Raji (cell line): ENCODE results near the gene NFXL1.

Source experiments
- POLR2A ChIP-seq: IDR thresholded peaks from 2 replicates; pipeline ENCODE4 v1.6.1; 2011; ENCODE audit warnings: low read depth, low read length, control low read depth; ENCODE audit not compliant: insufficient read depth

The NFXL1 gene

DNA sequence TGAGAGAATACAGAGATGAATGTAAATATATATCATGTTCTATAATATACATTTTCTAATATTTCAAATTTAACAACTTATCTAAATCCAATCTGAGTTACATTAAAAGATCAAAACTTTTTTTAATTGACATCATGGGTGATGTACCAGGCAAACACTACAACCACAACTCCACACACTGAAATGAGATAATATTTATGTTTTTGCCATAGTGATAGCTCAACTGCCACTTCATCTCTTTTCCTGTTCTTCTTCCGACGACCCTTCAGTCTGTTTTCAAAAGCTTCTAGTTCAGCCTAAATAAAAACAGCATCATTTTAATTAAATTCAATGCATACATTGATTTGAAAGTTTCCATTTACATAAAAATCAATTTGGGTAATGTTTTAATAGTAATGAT lies 66.3 kb downstream of the NFXL1 start:
- TF ChIP-seq POLR2A, result no peak

DNA sequence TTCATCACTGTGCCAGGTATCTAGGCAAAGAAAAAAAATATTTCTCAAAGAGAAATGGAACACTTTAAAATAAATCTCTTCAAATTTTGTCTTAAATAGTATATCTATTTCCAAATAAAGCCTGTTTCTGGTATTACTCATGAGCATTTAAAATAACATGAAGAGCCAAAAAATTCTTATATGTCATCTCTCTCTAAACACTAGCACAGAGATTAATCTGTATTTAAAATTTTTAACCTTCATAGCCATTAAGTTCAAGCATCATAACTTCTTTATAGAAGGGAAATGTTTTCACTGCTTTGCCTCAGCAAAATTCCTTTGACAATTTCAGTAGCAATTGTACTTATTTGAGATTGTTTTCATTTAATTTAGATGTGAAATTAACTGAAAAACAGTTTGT lies 71.4 kb downstream of the NFXL1 start:
- no peak for TF ChIP-seq POLR2A

DNA sequence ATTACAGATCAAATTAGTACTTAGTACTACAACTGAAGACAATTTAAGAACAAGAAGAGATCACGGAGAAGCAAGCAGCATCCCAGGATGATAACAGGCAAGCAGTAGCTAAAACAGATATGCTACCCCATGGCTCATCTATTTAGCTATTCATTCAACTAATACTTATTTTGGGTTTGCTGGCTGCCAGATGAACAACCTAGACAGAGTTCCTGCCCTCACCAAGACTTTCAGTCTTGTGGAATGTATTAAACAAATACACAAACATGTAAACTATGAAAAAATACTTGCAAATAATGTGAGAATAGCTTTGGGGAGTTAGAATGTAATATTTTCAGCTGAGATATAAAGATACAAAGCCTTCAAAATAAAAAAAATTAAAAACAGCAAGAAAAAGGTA lies 74.1 kb downstream of the NFXL1 start:
- no peak for TF ChIP-seq POLR2A

DNA sequence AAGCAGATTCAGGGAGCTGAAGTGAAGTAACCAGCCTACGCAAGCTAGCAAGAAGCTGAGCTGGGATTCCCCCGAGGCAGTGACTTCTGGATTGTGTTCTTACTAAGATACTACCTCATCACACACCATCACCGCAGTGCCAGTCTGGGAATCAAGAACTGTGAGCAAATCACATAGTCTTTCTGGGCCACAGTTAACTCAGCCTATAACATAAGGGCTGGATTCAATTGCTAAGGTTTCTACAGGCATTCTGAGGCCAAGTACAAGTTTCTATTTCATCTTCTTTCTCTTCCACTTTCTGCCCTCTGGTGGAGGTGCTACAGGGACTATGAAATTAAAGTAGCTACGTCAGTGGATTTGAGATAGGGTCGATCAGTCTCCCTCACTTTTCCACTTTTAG lies 75.1 kb downstream of the NFXL1 start:
- no peak for TF ChIP-seq POLR2A

DNA sequence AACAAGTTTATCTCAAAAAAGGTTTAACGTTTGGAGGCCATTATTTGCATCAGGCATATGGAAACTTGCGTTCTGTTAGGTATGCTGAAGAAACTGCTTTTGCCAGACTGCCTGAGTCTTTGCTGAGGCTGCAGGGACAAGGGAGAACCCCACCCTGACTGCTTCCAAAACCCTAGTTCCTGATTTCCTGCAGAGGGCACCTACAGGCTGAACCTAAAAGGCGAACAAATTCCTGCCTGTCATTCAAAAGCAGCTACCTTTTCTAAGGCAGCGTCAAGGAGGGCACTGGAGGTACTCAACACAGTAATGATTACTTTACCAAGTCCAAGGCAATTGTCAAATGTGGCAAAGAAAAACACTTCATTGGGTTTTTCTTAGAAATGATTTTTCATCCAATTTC lies 75.9 kb downstream of the NFXL1 start:
- TF ChIP-seq POLR2A, result no peak

DNA sequence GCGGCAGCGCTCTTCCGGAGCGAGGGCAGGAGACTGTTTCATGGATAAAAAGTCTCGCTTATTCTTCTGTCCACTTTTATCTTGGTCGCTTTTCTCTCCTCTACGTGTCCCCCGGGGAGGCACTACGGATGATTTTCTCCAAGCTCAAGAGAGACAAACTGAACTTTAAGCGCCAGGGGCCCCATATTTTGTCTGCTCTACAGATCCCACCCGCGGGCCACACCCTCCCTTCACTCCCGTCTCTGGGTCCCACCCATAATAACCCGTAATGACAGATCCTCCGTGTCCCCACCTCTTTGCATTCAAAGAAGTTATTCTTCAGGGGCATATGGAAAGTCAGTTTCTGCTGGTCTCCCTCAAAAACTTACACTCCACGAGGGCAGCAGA lies 76.5 kb downstream of the NFXL1 start, which contains the start of gene CORIN:
Gene CORIN, minus strand, starts transcription at position 160 of the 387 bp plus-strand sequence. Its CDS starts 118 bp downstream, at position 42.
- no peak for TF ChIP-seq POLR2A

DNA sequence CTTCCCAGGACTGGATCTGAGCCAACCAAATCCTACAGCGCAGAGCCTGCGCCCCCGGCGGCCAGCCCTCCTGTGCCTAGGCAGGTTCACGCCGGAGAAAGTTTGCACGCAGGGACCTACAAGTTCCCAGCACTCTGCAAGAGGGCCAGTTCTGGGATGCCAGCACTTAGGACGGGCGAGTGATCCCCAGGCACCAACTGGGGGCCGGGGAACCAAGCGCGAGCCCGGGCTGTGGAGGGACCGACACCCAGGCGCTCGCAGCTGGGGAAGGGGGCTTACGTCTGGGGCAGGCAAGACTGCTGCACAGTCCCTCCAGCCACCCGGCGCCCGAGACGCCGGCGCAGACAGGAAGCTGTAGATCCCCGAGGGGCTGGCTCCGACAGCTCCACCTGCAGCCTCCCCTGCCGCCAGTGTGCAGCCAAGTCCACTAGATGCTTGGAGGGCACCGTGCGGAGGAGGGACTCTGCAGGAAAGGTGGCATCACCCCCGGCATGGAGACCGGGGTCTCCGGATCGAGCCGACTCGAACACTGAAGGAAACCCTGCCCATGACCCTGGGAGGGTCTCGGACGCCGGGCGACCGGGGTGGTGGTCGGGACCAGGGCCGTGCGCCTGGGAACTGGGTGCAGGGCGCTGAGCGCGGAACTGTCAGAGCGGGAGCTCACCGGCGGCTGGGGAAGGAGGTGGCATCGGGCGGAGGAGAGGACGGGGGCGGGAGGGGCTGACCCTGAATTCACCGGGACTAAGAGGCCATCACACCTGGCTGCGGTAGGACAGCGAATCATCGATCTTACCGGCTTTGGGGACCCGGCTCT lies 77.1 kb downstream of the NFXL1 start:
- TF ChIP-seq POLR2A, result no peak

DNA sequence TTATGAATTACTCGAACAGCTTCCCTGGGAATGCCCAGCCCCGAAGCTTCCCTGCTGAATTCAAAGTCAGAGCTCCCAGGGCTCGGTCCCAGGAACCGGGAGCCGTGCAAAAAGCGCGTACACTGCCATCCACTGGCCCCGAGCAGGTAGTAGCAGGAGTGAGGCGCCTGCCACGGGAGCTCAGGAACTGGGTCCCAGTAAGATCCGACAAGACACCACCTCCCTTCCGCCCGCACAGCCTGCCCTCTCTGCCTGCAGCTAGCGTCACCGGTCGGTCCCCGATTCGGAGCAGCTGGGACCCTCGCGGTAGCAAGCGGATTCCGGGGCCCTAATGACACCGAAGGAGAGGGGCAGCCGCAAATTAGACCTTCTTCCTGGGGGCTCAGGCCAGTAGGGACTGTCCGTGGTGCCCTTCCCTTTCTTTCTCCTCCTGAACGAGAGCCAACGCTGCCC lies 77.7 kb downstream of the NFXL1 start:
- TF ChIP-seq POLR2A, result no peak

DNA sequence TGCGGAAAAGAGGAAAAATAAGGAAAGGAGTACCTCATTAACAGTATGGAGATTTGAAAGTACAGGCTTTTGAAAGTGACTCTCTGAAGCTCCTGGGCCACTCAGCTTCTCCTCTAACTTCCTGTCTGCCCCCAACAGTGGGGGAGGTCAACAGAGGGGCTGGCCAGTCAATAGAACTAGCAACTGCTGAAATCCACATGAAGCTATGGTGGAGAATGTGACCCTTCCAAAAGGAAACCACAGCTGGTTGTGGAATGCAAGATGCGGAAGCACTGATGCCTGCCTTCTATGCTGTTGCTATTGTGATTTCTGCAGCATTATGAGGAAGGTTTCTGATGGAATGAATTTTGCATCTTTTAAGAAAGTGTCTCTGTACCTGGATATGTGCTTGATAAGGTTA lies 78.9 kb downstream of the NFXL1 start:
- no peak for TF ChIP-seq POLR2A

DNA sequence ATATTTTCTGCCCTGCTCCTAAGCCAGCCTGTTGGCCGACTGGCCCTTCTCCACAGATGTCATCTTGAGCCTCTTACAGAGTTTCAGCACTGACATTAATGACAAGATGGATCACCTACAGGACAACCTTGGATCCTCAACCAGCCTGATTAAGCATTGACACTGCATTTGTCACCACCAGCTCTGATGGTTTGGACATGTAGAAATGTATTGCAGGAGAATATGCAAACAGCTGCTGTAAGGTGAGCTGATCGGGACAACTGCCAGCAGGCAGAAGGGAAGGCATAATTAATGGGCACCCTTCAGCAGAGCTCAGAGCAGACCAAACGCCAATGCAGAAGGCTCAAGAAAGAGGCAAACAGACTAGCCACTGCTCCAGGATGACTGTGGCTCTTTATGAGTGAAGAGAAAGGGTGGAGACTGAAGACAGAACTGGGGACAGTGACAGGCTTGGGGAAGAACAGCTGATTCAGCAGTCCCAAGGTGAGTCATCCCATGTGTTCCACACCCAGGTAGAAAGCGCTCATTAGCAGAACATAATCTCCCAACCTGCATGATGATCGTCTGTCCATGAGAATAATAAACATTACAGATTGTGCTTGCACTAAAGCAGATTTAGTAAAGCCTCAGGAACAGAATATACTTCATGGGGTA lies 83.2 kb downstream of the NFXL1 start:
- no peak for TF ChIP-seq POLR2A

DNA sequence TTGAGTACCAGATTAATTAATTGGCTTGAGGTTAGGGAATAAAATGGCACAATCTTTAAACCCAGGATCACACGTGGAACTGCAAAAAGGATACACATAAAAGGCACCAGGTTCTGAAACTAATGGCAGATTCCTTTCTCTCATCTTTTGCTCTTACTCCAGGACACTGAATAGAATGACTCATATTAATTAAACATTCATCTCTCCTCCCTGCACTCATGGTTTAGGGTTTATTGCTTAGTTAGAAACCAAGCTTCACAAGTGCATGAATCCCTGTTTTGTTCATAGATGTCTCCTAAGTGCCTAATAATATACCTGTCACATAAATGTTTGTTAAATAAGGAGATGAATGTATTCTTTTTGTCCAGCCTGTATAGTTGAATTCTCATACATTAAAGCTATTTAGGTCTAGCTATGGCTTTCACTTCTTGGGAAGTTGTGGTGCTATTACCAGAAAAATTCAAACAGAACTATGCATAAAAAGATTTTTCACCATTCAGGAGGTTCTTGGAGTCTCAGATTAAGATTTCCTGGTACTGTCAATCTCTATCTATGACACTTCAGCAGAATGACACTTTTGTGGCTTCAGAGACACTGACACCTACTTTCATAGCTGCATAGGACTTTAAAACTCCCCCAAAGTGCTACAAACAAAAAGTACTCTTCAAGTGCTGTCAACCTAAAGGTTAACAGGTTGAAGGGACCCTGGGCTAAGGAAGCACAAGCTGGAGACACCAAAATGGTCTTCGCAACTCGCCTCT lies 83.9 kb downstream of the NFXL1 start:
- TF ChIP-seq POLR2A, result no peak

DNA sequence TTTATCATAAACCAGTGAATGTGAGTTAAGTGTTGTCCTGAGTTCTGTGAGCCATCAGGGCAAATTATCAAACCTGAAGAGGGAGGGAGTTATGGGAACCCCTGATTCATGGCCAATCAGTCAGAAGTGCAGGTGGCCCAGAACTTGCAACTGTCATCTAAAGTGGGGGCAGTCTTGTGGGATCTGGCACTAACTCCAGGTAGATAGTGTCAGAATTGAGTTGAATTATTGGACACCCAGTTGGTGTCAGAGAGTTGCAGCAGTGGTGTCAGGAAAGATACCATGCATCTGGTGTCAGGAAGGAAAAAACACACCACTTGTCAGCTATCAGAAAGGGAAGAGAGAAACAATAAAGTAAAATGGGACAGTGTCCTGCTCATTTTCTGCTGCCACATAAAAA lies 84.9 kb downstream of the NFXL1 start:
- TF ChIP-seq POLR2A, result no peak

DNA sequence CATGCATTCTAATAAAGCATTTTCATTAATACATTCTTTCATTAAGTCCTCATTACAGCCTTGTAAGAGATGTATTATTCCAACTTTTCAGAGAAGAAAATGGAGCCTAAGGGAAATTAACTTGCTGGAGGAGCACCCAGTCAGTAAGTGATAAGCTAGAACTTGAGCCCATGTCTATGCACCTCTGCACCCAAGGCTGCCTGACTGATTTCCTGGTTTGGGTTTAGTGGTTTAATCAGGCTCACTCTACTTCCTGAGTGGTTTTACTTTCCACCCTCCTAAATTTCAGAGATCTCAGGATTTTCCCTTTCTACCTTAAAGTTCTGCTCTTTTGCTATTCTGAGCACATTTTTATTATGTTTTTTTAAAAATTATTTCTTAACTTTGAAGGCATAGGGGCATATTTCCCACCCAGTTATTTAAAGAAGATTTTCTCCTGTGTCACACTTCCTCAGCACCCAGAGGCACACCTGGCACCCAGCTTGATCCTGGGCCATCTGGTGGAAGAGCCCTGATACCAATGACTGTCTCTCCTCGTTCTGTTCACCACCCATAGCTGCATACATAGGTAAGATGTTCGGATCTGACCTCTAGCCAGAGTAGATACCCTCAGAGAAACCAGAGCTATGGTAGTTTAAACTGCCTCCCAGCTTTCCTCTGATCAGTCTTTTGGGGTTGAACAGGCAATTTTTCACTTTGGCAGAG lies 86.9 kb downstream of the NFXL1 start:
- no peak for TF ChIP-seq POLR2A

DNA sequence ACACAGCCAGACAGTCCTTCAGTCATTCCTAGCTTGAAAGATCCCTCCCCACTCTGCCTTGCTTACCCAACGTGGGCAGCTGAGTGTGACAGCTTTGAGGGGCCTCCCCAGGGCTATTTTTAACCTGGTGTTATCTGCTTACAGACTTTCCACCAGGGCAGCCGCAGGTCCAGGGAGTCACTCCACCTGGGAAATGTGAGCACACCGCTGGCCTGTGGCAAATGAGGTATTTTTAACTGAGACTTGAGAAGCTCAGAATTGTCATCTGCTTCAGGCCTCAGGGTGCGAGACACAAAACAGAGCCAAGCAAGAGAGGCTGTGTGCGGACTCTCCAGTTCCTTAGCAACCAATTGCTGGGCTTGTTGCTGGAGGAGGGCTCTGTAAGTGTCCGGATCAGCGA lies 89.5 kb downstream of the NFXL1 start:
- no peak for TF ChIP-seq POLR2A

DNA sequence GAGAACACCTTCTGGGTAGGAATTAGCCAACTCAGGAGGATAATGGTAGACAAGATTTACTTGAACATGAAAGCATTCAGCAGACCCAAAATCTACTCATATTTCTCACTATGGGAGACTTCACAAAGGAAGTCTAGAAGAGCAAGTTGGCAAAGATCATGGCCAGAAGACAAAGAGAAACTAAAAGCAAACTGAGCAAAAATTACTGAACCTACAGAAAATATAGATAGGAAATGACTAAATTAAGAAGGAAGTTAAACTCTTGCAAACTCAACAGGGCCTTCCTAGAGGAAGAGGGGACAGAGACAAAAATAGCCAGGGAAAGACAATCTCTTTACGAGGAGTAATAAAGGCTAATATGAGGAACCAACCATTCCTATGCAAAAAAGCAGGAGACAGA lies 95.2 kb downstream of the NFXL1 start:
- no peak for TF ChIP-seq POLR2A
